Right cardiac atrium (tissue), 5 donors: ENCODE data around the gene PON3. TPM values are rescaled to one million over a fixed set of nuclear protein-coding genes. Genes with fewer than 3 reads are reported as not detected.

ENCODE experiments used
- ATAC-seq, 2 donors: fragments of 200-7000 bp; cut with Tn5 transposase; one replicate each; pipeline versions ENCODE4 v1.8.0 to v1.9.1; 2020; ENCODE audit warnings: moderate library complexity in 2 of 2, mild to moderate bottlenecking in 1 of 2
- DNase-seq, 3 donors: peaks; one replicate each; pipeline ENCODE4 v3.0.0-alpha.2; 2020
- H3K27ac ChIP-seq: one replicate; pipeline ENCODE4 v1.5.1; 2013; ENCODE audit warnings: mild to moderate bottlenecking, low read length, control low read depth, moderate library complexity
- H3K27me3 ChIP-seq: one replicate; pipeline ENCODE4 v1.6.1; 2013; ENCODE audit not compliant: control insufficient read depth, insufficient read depth
- H3K4me1 ChIP-seq: one replicate; pipeline ENCODE4 v1.6.1; 2013; ENCODE audit warnings: low read length; ENCODE audit not compliant: control insufficient read depth, insufficient read depth
- H3K4me3 ChIP-seq: one replicate; pipeline ENCODE4 v1.5.1; 2013; ENCODE audit warnings: low read length, control low read depth
- H3K9me3 ChIP-seq: one replicate; pipeline ENCODE4 v1.6.1; 2013; ENCODE audit warnings: low read length; ENCODE audit not compliant: control insufficient read depth
- WGBS: extraction: QIAGEN DNeasy Blood & Tissue Kit; methylation state at CpG from one replicate; pipeline ENCODE4 v1.1.7; 2013; 5-methylcytosine and 5-hydroxymethylcytosine counted together
- intact Hi-C, 4 donors: fragments of 100-400 bp; cut with DNase I; formaldehyde crosslinking; loops; one replicate each; pipeline versions ENCODE4 v1.11.0 to v1.14.0; 2022 to 2023
- polyA plus RNA-seq: library from polyadenylated mRNA; stranded (reverse); fragments of 200-250 nt; gene quantifications from one replicate; pipeline ENCODE4 v1.2.3, GENCODE V29; 2013
- total RNA-seq, 4 donors: library from RNA; stranded (reverse); fragmentation: NEBNext Ultra II Directional; extraction: Animal tissue kit (Norgen Biotek cat#: 25700); gene quantifications; one replicate each; pipeline ENCODE4 v1.2.1, GENCODE V29; 2021
- donor health status: healthy with polysubstance abuse.
- donor health status: DM: no; HTN: yes; CAD: no.
- donor health status: DM: no; HTN: no; CAD: no.
- donor health status: DM: no; HTN: yes; CAD: no; lungs with severe emphysema.
- donor health status: DM: yes; HTN: yes; CAD: no.

The PON3 gene
- total and polyA plus RNA-seq, 5 donors, result 1.0 to 1.9 (median 1.6) TPM

DNA sequence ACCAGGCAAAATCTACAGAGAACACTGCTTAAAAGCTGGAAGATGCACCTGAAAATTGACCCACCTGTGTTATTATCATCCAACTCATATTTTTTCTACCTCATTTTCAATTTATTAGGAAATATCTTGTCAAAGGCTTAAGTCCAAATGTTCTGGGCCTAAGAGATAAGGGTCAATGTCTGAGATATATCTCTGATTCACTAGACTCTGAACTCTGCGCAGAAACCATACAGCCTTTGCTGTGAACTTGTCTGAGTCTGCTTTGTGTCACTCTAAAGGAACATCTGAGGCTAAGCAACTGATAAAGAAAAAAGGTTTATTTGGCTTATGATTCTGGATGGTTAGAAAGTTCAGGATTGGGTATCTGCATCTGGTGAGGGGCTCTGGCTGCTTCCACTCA lies 75.5 kb downstream of the PON3 start:
- WGBS, result 96% methylated on average over 1 of the region's 1 CpG
- H3K9me3 ChIP-seq, result no peaks in the 10 kb centered on the region
- no peaks in the 10 kb centered on the region for H3K4me1 ChIP-seq
- no peak for ATAC-seq
- no peak overlapping the region for H3K27ac ChIP-seq
- intact Hi-C loops, result no loop called here
- DNase-seq, result no peak
- H3K27me3 ChIP-seq, result no peaks in the 10 kb centered on the region
- no peak overlapping the region for H3K4me3 ChIP-seq

DNA sequence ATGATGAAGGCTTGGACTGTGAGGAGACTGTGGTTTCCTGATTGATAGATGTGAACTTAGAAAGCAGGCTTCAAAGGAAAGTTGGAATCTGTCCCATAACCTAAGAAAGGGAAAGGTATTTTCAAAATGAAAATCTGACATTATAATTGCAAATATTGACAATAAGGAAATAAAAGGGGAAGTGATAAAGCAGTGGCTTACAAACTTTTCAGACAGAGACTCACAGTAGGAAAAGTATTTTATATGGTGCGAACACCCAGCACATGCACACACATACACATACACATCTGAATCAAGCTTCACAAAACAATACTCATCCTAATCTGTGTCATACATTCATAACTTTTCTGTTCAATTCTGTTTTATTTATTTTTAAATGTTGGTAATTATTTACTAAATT lies 76.6 kb downstream of the PON3 start:
- Histone ChIP-seq H3K27me3 (no peaks in the 10 kb centered on the region), H3K27ac (no peak overlapping the region), H3K4me3 (no peak overlapping the region), H3K9me3 (no peaks in the 10 kb centered on the region), H3K4me1 (no peaks in the 10 kb centered on the region)
- intact Hi-C loops, result no loop called here
- DNase-seq (no peak), ATAC-seq (no peak)
- 99% methylated on average over 1 of the region's 1 CpG for WGBS

GRCh38 chr7:95318501-95319100 lies 77.6 kb downstream of the PON3 start:
- no peak for DNase-seq
- H3K4me1 ChIP-seq, result no peaks in the 10 kb centered on the region
- 84% methylated on average over 8 of the region's 8 CpGs for WGBS
- no peak overlapping the region for H3K27ac ChIP-seq
- no peaks in the 10 kb centered on the region for H3K9me3 ChIP-seq
- no peak for ATAC-seq
- intact Hi-C loops, result no loop called here
- no peak overlapping the region for H3K4me3 ChIP-seq
- no peaks in the 10 kb centered on the region for H3K27me3 ChIP-seq

- H3K27me3 ChIP-seq, result no peaks in the 10 kb centered on the region
- intact Hi-C loops, result no loop called here
- ATAC-seq, result no peak
- no peaks in the 10 kb centered on the region for H3K4me1 ChIP-seq
- 76% methylated on average over 3 of the region's 3 CpGs for WGBS
- H3K9me3 ChIP-seq, result no peaks in the 10 kb centered on the region
- no peak overlapping the region for H3K27ac ChIP-seq
- no peak overlapping the region for H3K4me3 ChIP-seq
- no peak for DNase-seq
Measured at GRCh38 chr7:95317966-95318365, 78.2 kb downstream of the PON3 start.

- Histone ChIP-seq H3K4me3 (no peak overlapping the region), H3K4me1 (no peaks in the 10 kb centered on the region), H3K27ac (no peak overlapping the region), H3K27me3 (no peaks in the 10 kb centered on the region), H3K9me3 (no peaks in the 10 kb centered on the region)
- intact Hi-C loops, result no loop called here
- ATAC-seq (no peak), DNase-seq (no peak)
- 20% methylated on average over 2 of the region's 2 CpGs for WGBS
Measured at GRCh38 chr7:95317546-95317945, 78.6 kb downstream of the PON3 start.

GRCh38 chr7:95316588-95316987 lies 79.6 kb downstream of the PON3 start:
- no peaks in the 10 kb centered on the region for H3K4me1 ChIP-seq
- no peak overlapping the region for H3K4me3 ChIP-seq
- ATAC-seq, result no peak
- H3K27me3 ChIP-seq, result no peaks in the 10 kb centered on the region
- H3K9me3 ChIP-seq, result no peaks in the 10 kb centered on the region
- intact Hi-C loops, result no loop called here
- WGBS, result 83% methylated on average over 2 of the region's 2 CpGs
- H3K27ac ChIP-seq, result no peak overlapping the region
- no peak for DNase-seq

GRCh38 chr7:95312561-95312960 lies 83.6 kb downstream of the PON3 start:
- no peak overlapping the region for H3K27ac ChIP-seq
- ATAC-seq, result no peak
- H3K4me3 ChIP-seq, result no peak overlapping the region
- H3K9me3 ChIP-seq, result no peaks in the 10 kb centered on the region
- whole genome bisulfite sequencing, result 98% methylated on average over 4 of the region's 4 CpGs
- no peaks in the 10 kb centered on the region for H3K4me1 ChIP-seq
- no peaks in the 10 kb centered on the region for H3K27me3 ChIP-seq
- DNase-seq, result no peak
- intact Hi-C loops, result no loop called here

GRCh38 chr7:95311389-95311788 lies 84.8 kb downstream of the PON3 start:
- intact Hi-C loops, result no loop called here
- no peaks in the 10 kb centered on the region for H3K9me3 ChIP-seq
- H3K4me1 ChIP-seq, result no peaks in the 10 kb centered on the region
- ATAC-seq (no peak), DNase-seq (no peak)
- 94% methylated on average over 2 of the region's 2 CpGs for WGBS
- H3K27ac ChIP-seq, result no peak overlapping the region
- no peak overlapping the region for H3K4me3 ChIP-seq
- H3K27me3 ChIP-seq, result no peaks in the 10 kb centered on the region

DNA sequence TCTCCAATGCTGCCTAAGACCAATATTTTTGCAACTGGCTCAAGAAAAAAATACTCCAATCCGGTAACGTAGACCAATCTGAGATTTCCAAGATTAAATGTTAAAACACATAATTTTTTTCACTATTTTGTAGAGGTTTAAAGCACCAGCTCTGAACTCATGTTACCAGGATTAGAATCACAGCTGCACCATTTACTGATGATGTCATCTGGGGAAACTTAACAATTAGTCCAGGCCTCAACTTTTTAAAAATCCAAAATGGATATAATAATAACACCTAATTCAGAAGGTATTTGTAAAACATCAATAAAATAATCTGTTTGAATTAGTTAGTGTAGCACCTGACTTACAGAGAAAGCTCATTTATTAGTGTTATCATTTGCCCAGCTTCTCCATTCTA lies 86.2 kb downstream of the PON3 start:
- WGBS, result 87% methylated on average over 2 of the region's 2 CpGs
- DNase-seq, result no peak
- Histone ChIP-seq H3K4me1 (no peaks in the 10 kb centered on the region), H3K27me3 (no peaks in the 10 kb centered on the region), H3K9me3 (no peaks in the 10 kb centered on the region), H3K27ac (no peak overlapping the region), H3K4me3 (no peak overlapping the region)
- intact Hi-C loops, result no loop called here
- ATAC-seq, result no peak

Other genes with a start within 250 kb of the PON3 start
- under 1 TPM in 1 of 4 donors, not detected in 3; 0.47 TPM for gene PON1, start 71.8 kb downstream of the PON3 start, total RNA-seq
- gene PON1, start 71.8 kb downstream of the PON3 start, polyA plus RNA-seq, result not detected
- 10 to 100 TPM; 47.6 to 69.0 (median 61.4) TPM for gene PON2, start 38.7 kb upstream of the PON3 start, total RNA-seq
- 51.0 TPM for gene PON2, start 38.7 kb upstream of the PON3 start, polyA plus RNA-seq
- gene ASB4, start 89.6 kb upstream of the PON3 start, total RNA-seq, result 1 to 10 TPM; 1.2 to 3.8 (median 2.6) TPM
- gene ASB4, start 89.6 kb upstream of the PON3 start, polyA plus RNA-seq, result 1.4 TPM
- 100 to 1,000 TPM in 2 of 4 donors, 10 to 100 TPM in 2; 53.0 to 842 (median 103) TPM for gene PDK4, start 200.1 kb upstream of the PON3 start, total RNA-seq
- gene PDK4, start 200.1 kb upstream of the PON3 start, polyA plus RNA-seq, result 133 TPM